Ovary (tissue), 9 donors: ENCODE data around the gene ARVCF. TPM values are rescaled to one million over a fixed set of nuclear protein-coding genes. Genes with fewer than 3 reads are reported as not detected.
A peak's percentile ranks its signal among the peaks of the same experiment; 100 is the strongest.

Experiments
- DNase-seq, 5 donors: peaks; one replicate each; pipeline ENCODE4 v3.0.0-alpha.2; 2019 to 2020
- H3K27ac ChIP-seq, 2 donors: fragments of 200-600 bp; one replicate each; pipeline versions ENCODE4 v1.5.1 to v1.8.0; 2019 to 2022
- H3K27me3 ChIP-seq: fragments of 200-600 bp; one replicate; pipeline ENCODE4 v1.8.0; 2022
- H3K36me3 ChIP-seq: fragments of 200-600 bp; sonication (generic); one replicate; pipeline ENCODE4 v1.5.1; 2019
- H3K4me1 ChIP-seq: one replicate; pipeline ENCODE4 v1.8.1; 2013; ENCODE audit warnings: mild to moderate bottlenecking, moderate library complexity; ENCODE audit not compliant: insufficient read depth
- H3K4me3 ChIP-seq: fragments of 200-600 bp; sonication (generic); one replicate; pipeline ENCODE4 v1.5.1; 2017
- H3K9me3 ChIP-seq, 2 donors: fragments of 200-600 bp in 1 of 2; sonication (generic) in 1 of 2; one replicate each; pipeline versions ENCODE4 v1.5.1 to v1.8.1; 2013 to 2019; ENCODE audit warnings: mild to moderate bottlenecking in 1 of 2, moderate library complexity in 1 of 2
- CTCF ChIP-seq, 3 donors: fragments of 450-650 bp in 2 of 3; fragments of 200-600 bp in 1 of 3; IDR thresholded peaks; one replicate each; pipeline versions ENCODE4 v1.5.1 to v1.8.0; 2016 to 2022; ENCODE audit warnings: antibody characterized with exemption in 3 of 3, mild to moderate bottlenecking in 1 of 3
- EP300 ChIP-seq: sonication (generic); formaldehyde crosslinking; IDR thresholded peaks from one replicate; pipeline ENCODE4 v1.6.1; 2017; ENCODE audit warnings: antibody characterized with exemption
- POLR2A ChIP-seq: fragments of 450-650 bp; IDR thresholded peaks from one replicate; pipeline ENCODE4 v1.6.1; 2017; ENCODE audit warnings: antibody characterized with exemption, mild to moderate bottlenecking, moderate library complexity
- WGBS, 3 donors: extraction: QIAGEN DNeasy Blood & Tissue Kit in 1 of 3; methylation state at CpG; one replicate each; pipeline versions ENCODE4 v1.1.5 to v1.1.7; 2013 to 2017; 5-methylcytosine and 5-hydroxymethylcytosine counted together
- intact Hi-C, 4 donors: fragments of 100-400 bp; cut with DNase I; formaldehyde crosslinking; loops; one replicate each; pipeline versions ENCODE4 v1.11.0 to v1.15.1; 2022 to 2023
- polyA plus RNA-seq, 2 donors: library from polyadenylated mRNA; stranded (reverse); fragments of 200-250 nt in 1 of 2; fragments of 350-450 nt in 1 of 2; fragmentation: Illumina TruSeq in 1 of 2; extraction: RNeasy Lipid Tissue Mini Kit (QIAGEN cat#74804) in 1 of 2; gene quantifications; one replicate each; pipeline ENCODE4 v1.2.3, GENCODE V29; 2013 to 2014
- total RNA-seq, 7 donors: library from RNA; depleted of rRNA in 2 of 7; stranded (reverse); fragments of >200 nt in 2 of 7; fragmentation: NEBNext Ultra II Directional in 3 of 7; extraction: Animal tissue kit (Norgen Biotek cat#: 25700) in 3 of 7; gene quantifications; one replicate each; pipeline versions ENCODE4 v1.1.0 to v1.2.4, GENCODE V29; 2016 to 2023
- donor health status: DM: no; HTN: no; CAD: no; lungs with moderate emphysema.
- donor health status: DM: no; HTN: no; CAD: no.
- donor health status: Bipolar disorder and iron deficiency.
- donor health status: DM: yes; HTN: yes; CAD: no.
- donor health status: DM: no; HTN: no; CAD: no.
- donor health status: DM: yes; HTN: yes; CAD: no.

The ARVCF gene
- total and polyA plus RNA-seq, 9 donors, result 0.42 to 23.8 (median 14.0) TPM

DNA sequence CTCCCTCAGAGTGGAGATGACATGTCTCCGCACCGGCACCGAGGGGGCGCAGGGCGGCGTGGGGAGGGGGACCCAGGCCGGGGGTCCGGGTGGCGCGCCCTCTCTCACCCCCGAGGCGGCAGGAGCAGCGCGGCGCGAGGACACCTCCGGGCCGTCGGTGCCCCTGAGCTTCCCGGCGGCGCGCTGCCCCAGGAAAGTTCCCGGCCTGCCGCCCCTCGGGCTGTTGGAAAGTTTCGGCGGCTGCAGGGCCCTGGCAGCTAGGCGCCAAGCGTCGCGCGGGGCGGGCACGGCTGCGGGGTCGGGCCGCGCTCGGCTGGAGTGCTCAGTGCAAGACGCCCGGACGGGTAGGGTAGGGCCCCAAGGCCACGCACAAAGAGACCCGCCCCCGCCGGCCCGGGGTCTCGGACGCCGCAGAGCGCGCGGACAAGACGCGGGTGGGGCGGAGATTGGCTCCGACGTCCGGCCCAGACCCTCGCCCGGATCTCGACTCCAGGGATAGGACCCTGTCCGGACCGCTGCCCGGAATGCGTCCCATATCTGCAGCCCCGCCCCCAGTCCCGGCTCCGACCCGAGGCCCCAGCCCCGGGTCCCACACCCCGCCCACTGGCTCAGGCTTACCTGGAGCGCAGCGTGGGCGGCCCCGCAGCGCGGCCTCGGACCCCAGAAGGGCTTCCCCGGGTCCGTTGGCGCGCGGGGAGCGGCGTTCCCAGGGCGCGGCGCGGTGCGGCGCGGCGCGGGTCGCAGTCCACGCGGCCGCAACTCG, 471 bp downstream of the ARVCF start:
- peak overlapping the region in 1 of 2 donors; percentile 22 for H3K27ac ChIP-seq
- H3K4me3 ChIP-seq, result peak overlapping the region; percentile 57
- TF ChIP-seq EP300 (no peak), POLR2A (no peak), CTCF (IDR thresholded peaks at IDR 0.05) (no peak)
- H3K27me3 ChIP-seq, result no peaks in the 10 kb centered on the region
- DNase-seq, result peak in 4 of 5 donors; percentile 41 to 57 (median 52)
- no peaks in the 10 kb centered on the region for H3K9me3 ChIP-seq
- intact Hi-C loops, result loop anchor here in 2 of 4 donors (2.0 to 5.0 kb wide), 3 partner anchors 39 to 284 kb away; no protein-coding TSS in a partner anchor
- peaks cover 6% of the 10 kb centered on the region for H3K4me1 ChIP-seq
- 1 to 2% (median 2%) methylated on average over 49 to 101 of the region's 101 CpGs for WGBS, 3 donors
- no peaks in the 10 kb centered on the region for H3K36me3 ChIP-seq

DNA sequence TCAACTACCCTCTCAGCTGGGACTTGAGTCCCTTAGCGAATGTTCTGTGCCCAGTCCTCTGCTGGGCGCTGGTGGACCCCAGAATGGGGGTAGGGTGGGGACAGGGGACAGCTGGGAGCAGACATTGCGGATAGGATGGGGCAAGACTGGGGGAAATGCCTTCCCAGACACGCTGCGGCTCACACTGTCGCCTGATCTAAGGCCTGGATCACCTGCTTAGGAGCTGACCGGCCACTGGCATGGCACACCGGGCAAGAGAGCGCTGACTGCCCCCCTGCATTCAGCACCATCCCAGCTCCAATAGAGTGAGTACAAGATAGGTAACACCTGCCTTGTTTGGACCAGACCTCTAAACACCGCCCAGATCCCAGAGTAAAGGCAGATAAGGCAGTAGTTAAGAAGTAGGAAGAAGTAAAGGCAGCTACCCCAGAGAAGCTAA, 1.4 kb downstream of the ARVCF start:
- TF ChIP-seq POLR2A (no peak), EP300 (no peak), CTCF (IDR thresholded peaks at IDR 0.05) (no peak)
- peaks cover 3% of the 10 kb centered on the region for H3K4me1 ChIP-seq
- H3K4me3 ChIP-seq, result no peak overlapping the region
- 89 to 95% (median 94%) methylated on average over 10 of the region's 10 CpGs for WGBS, 3 donors
- no peaks in the 10 kb centered on the region for H3K9me3 ChIP-seq
- no peaks in the 10 kb centered on the region for H3K27me3 ChIP-seq
- DNase-seq, result no peak
- no peak overlapping the region for H3K27ac ChIP-seq
- intact Hi-C loops, result loop anchor here in 2 of 4 donors (2.0 to 5.0 kb wide), 3 partner anchors 38 to 283 kb away; no protein-coding TSS in a partner anchor
- H3K36me3 ChIP-seq, result no peaks in the 10 kb centered on the region

- intact Hi-C loops, result loop anchor here in 3 of 4 donors (2.0 to 5.0 kb wide), 4 partner anchors 37 to 282 kb away; no protein-coding TSS in a partner anchor
- whole genome bisulfite sequencing, 3 donors, result 65 to 82% (median 77%) methylated on average over 5 of the region's 5 CpGs
Measured at GRCh38 chr22:20014526-20015186, 2.0 kb downstream of the ARVCF start.

More at GRCh38 chr22:20014526-20015186, 2.0 kb downstream of the ARVCF start:
- no peak overlapping the region for H3K27ac ChIP-seq
- TF ChIP-seq POLR2A (no peak), CTCF (IDR thresholded peaks at IDR 0.05) (no peak), EP300 (no peak)
- H3K4me3 ChIP-seq, result no peak overlapping the region
- DNase-seq, result no peak
- no peaks in the 10 kb centered on the region for H3K9me3 ChIP-seq
- no peaks in the 10 kb centered on the region for H3K27me3 ChIP-seq
- H3K36me3 ChIP-seq, result no peaks in the 10 kb centered on the region
- peaks cover 2% of the 10 kb centered on the region for H3K4me1 ChIP-seq
